Stimulated activated CD8-positive, alpha-beta memory T cell treated with anti-CD3 and anti-CD28 coated beads, Interleukin-15, amount 100 ng/mL, for 1 hour (primary cell): ENCODE measurements around the gene DNAJC15.
"Not testable (repeated sequence)": the region's sequence is repeated elsewhere in the genome, so short reads cannot be mapped to it uniquely, and the experiment has no call there.

Experiments used
- DNase-seq: peaks from one replicate; pipeline ENCODE4 v3.0.0-alpha.2; 2020; ENCODE audit warnings: low read depth

DNAJC15 gene

GRCh38 chr13:43005460-43006236 is 17.7 kb upstream of the DNAJC15 start:
- no peak for DNase-seq

DNA sequence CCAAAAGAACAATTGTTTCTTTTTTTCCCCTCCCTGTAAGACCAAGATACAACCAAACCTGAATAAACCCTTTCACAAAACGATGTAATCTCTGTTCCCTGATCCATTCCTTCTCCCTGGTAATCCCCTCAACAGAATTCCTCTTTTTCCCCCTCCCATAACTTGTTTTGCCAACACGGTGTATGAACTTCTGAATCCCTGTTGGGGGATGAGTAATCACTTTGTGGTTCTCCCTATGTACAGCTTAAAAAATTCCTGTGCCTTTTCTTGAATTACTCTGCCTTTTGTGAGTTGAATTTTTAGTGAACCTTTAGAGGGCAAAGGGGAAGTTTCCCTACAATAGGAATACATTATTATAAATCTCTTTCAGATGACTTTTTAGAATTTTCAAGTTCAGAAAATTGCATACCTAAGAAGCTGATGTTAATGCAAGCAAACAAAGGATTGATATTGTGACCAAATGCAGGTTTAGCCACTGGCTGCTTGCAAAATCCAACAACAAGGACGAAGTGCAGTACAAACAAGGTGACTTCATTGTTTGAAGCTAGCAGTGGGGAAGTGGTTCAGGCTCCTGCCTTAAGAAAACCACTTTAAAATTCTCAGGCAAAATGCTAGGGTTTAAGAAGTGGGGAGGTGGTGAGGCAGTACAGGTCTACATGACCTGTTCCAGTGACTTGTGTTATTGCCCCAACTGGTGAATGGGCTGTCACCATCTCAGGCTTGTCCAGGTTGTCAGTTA is 16.3 kb upstream of the DNAJC15 start:
- DNase-seq: no peak

DNA sequence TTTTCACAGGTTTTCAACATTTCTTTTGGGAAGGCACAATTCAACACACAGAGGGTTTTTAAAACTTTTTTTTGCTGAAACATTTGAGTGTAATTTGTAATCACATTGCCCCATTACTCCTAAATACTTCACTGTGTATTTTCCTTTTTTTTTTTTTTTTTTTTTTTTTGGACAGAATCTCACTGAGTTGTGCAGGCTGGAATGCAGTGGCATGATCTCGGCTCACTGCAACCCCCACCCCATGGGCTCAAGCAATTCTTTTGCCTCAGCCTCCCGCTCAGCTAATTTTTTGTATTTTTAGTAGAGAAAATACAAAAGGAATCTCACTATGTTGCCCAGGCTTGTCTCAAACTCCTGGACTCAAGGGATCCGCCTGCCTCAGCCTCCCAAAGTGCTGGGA is 14.8 kb upstream of the DNAJC15 start:
- DNase-seq: no peak

GRCh38 chr13:43009506-43009905 is 13.9 kb upstream of the DNAJC15 start:
- no peak for DNase-seq

DNA sequence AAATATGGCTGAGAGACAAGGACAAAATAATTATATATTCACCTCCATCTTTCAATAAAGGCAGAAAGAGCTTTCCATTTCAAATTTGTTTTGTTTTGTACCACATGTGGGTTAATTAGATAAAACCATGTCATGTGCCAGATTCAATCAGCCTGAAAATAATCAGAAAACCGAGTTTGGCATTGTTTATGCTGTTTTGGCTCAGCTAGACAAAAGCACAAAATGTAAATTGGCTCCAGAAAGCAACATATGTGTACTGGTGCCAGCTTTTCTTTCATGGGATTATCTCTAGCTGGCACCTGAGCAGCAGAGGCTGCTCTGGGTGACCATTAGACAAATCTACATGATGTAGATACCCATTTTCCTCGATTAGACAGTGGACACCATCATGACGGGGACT is 9.2 kb upstream of the DNAJC15 start:
- DNase-seq: no peak

DNA sequence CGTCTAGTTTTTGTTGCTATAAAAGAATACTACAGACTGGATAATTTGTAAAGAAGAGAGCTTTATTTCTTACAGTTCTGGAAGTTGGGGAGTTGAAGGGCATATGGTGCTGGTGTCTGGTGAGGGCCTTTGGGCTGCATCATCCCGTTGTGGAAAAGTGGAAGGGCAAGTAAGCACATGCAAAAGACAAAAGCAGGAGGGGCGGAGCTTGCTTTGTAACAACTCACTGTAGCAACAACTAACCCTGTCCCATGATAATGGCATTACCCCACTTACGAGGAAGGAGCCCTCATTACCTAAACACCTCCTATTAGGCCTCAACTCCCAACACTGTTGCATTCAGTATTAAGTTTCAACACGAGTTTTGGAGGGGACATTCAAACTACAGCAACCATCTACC is 7.2 kb upstream of the DNAJC15 start:
- DNase-seq: no peak

- no peak for DNase-seq
Observed at GRCh38 chr13:43019811-43020210, 3.6 kb upstream of the DNAJC15 start.

- DNase-seq: no peak
Observed at GRCh38 chr13:43020794-43021193, 2.6 kb upstream of the DNAJC15 start.

DNA sequence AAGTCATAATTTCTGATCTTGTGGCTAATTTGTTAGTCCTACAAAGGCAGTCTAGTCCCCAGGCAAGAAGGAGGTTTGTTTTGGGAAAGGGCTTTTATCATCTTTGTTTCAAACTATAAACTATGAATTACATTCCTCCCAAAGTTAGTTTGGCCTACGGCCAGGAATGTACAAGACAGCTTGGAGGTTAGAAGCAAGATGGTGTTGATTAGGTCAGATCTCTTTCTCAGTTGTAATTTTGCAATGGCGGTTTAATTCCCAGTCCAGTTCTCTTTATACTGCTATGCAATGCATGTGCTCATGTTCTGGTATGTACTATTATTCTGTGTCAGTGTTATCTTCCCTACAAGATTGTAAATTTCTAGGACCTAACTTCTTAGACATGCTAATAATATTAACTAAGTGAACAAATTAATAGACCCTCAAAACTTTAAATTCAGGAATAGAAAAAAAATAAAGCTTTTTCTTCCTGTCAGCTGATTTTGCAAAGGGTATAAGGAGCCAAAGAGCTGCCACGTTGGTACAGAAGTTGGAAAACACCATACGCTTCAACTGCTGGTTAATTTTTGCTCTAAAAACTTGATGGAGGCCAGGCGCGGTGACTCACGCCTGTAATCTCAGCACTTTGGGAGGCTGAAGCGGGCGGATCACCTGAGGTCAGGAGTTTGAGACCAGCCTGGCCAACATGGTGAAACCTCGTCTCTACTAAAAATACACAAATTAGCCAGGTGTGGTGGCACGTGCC is 1.3 kb upstream of the DNAJC15 start:
- DNase-seq: no peak

- no peak for DNase-seq
Observed at GRCh38 chr13:43022934-43023288, 475 bp upstream of the DNAJC15 start.

- DNase-seq: no peak
Observed at GRCh38 chr13:43026262-43026661, 2.9 kb downstream of the DNAJC15 start.

DNA sequence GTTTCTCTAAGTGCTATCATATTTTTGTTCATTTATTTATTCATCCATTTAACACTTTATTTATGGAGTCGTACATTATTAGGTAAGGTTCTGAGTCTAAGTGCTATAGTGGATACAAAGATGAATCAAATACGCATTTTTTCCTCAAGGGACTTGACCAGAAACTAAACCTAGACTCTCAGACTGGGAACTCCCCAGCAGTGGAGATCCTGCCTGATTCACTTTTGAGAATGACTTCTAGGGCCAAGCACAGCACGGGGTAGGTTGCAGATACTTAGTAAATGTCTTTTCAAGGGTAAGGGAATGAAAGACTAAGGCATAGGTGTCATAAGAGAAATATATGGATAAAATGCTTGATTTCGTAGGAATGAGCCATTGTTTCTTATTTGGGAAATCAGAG is 7.2 kb downstream of the DNAJC15 start:
- no peak for DNase-seq

- DNase-seq: no peak
Observed at GRCh38 chr13:43031881-43032280, 8.5 kb downstream of the DNAJC15 start.

DNA sequence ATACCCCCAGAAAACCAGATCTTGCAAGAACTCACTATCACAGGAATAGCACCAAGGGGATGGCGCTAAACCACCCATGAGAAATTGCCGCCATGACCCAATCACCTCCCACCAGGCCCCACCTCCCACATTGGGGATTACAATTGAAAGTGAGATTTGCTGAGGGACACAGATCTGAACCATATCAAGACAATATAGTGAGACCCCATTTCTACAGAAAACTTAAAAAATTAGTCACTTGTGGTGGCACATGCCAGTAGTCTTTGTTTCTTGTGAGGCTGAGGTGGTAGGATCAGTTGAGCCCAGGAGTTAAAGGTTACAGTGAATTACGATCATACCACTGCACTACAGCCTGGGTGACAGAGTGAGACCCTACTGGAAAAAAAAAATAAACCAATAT is 9.7 kb downstream of the DNAJC15 start:
- DNase-seq: no peak

- no peak for DNase-seq
Observed at GRCh38 chr13:43036351-43037250, 13.2 kb downstream of the DNAJC15 start.

DNA sequence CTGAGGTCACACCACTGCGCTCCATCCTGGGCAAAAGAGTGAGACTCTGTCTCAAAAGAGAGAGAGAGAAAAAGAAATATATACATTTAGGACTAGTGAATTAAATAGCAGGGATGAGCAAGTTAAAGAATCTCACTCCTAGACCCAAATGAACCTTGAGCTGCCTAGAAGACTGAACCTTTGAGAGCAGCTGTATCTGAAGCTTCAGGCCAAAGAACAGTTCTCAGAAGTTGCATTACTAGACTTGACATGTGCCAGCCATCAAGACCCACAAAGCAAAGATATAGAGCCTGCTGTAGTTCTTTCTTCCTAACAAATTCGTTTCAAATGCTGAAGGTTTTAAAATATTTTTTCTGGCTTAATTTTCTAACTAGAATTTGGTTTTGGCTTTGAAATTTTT is 16.6 kb downstream of the DNAJC15 start:
- DNase-seq: no peak

DNA sequence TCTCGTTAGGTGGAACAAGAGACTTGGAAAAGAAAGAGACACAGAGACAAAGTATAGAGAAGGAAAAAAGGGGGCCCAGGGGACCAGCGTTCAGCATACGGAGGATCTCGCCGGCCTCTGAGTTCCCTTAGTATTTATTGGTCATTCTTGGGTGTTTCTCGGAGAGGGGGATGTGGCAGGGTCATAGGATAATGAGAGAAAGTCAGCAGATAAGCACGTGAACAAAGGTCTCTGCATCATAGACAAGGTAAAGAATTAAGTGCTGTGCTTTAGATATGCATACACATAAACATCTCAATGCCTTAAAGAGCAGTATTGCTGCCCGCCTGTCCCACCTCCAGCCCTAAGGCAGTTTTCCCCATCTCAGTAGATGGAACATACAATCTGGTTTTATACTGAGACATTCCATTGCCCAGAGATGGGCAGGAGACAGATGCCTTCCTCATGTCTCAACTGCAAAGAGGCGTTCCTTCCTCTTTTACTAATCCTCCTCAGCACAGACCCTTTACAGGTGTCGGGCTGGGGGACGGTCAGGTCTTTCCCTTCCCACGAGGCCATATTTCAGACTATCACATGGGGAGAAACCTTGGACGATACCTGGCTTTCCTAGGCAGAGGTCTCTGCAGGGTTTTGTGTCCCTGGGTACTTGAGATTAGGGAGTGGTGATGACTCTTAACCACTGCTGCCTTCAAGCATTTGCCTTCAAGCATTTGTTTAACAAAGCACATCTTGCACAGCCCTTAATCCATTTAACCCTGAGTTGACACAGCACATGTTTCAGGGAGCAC is 17.4 kb downstream of the DNAJC15 start:
- not testable (repeated sequence) for DNase-seq

- DNase-seq: no peak
Observed at GRCh38 chr13:43041369-43041921, 18.1 kb downstream of the DNAJC15 start.

DNA sequence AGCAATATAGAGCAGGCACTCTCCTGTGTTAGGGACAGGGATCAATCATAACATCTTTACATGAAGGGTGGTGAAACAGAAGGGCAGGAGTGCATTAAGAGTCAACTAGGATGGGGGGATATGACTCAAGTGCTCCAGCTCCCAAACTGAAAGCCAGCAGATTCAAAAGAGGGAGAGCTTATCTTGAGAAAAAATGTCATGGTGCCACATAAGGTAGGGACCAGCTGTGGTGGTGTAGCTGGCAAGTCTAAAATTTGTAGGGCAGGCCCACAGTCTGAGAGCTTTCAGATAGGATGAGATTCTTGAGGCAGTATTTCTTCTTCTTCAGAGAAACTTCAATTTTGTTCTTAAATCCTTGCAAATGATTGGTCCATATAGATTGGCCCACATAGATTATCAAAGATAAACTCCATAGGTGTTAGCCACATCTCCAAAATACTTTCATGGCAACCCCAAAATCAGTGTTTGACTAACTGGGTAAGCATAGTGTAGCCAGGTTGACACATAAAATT is 19.1 kb downstream of the DNAJC15 start:
- no peak for DNase-seq

- DNase-seq: no peak
Observed at GRCh38 chr13:43044720-43045301, 21.4 kb downstream of the DNAJC15 start.
